GM12878 (cell line): ENCODE measurements around the gene OAS1. TPM values are rescaled to one million over a fixed set of nuclear protein-coding genes. Genes with fewer than 3 reads are reported as not detected.

Experiments used
- CHD4 ChIP-seq: fragments of 200-600 bp; sonication (generic); IDR thresholded peaks from 2 replicates; pipeline ENCODE4 v1.6.1; 2016; ENCODE audit warnings: mild to moderate bottlenecking
- EGR1 ChIP-seq, 2 experiments: IDR thresholded peaks; 1 replicate in 1 of 2; 2 replicates in 1 of 2; pipeline ENCODE4 v1.6.1; 2011 to 2012; ENCODE audit warnings: low read depth in 2 of 2, low read length in 2 of 2, borderline replicate concordance in 1 of 2, mild to moderate bottlenecking in 1 of 2, moderate library complexity in 1 of 2
- ETV6 ChIP-seq, 2 experiments: fragments of 450-650 bp in 1 of 2; IDR thresholded peaks in 1 of 2; conservative IDR thresholded peaks in 1 of 2; 2 replicates each; pipeline ENCODE4 v1.6.1; 2014; ENCODE audit warnings: antibody characterized with exemption in 1 of 2, borderline replicate concordance in 1 of 2, low read depth in 1 of 2, mild to moderate bottlenecking in 1 of 2, moderate library complexity in 1 of 2
- HDAC2 ChIP-seq: fragments of 200-600 bp; sonication (generic); IDR thresholded peaks from 2 replicates; pipeline ENCODE4 v1.6.1; 2017
- MXI1 ChIP-seq: fragments of 150-350 bp; IDR thresholded peaks from 2 replicates; pipeline ENCODE4 v1.6.1; 2011; ENCODE audit warnings: low read depth, mild to moderate bottlenecking, inconsistent platforms, low read length, improper control_type of control experiment
- NRF1 ChIP-seq: conservative IDR thresholded peaks from 2 replicates; pipeline ENCODE4 v1.6.1; 2011; ENCODE audit warnings: mild to moderate bottlenecking, low read depth, low read length, improper control_type of control experiment
- RAD21 ChIP-seq: IDR thresholded peaks from 2 replicates; pipeline ENCODE4 v1.6.1; 2011; ENCODE audit warnings: mild to moderate bottlenecking, low read depth, low read length, moderate library complexity; ENCODE audit not compliant: insufficient read depth
- RFX5 ChIP-seq: IDR thresholded peaks from 2 replicates; pipeline ENCODE4 v1.6.1; 2011; ENCODE audit warnings: low read depth, low read length, improper control_type of control experiment
- TCF12 ChIP-seq: IDR thresholded peaks from 2 replicates; pipeline ENCODE4 v1.6.1; 2011; ENCODE audit warnings: low read depth, mild to moderate bottlenecking, low read length
- WRNIP1 ChIP-seq: IDR thresholded peaks from 2 replicates; pipeline ENCODE4 v1.6.1; 2011; ENCODE audit warnings: low read depth, low read length, improper control_type of control experiment, borderline replicate concordance
- ZNF622 ChIP-seq: fragments of 450-650 bp; IDR thresholded peaks from 2 replicates; pipeline ENCODE4 v1.6.1; 2017; ENCODE audit warnings: mild to moderate bottlenecking, inconsistent platforms
- polyA plus RNA-seq, 11 experiments: library from polyadenylated mRNA; depleted of rRNA in 4 of 11; unstranded in 6 of 11; stranded (reverse) in 5 of 11; fragments of >200 nt; fragmentation: Nextera tagmentation in 4 of 11; fragmentation: Illumina TruSeq in 1 of 11; extraction: Ambion mirVana in 4 of 11; extraction: Trizol in 1 of 11; gene quantifications; 1 replicate in 1 of 11; 2 replicates in 10 of 11; pipeline versions ENCODE4 v1.2.1 to v1.2.3, GENCODE V29; 2011 to 2016; ENCODE audit warnings: inconsistent platforms in 2 of 11, missing spikeins in 2 of 11, low read depth in 1 of 11
- total RNA-seq, 4 experiments: library from RNA; depleted of rRNA in 3 of 4; stranded (reverse); fragments of >200 nt in 3 of 4; fragmentation: Illumina TruSeq in 1 of 4; extraction: Trizol in 1 of 4; gene quantifications; 2 replicates each; pipeline versions ENCODE4 v1.2.1 to v1.2.3, GENCODE V29; 2013 to 2021
- TF ChIP-seq, protein P1 (sequence below): fragments of 450-650 bp; IDR thresholded peaks from 2 replicates; pipeline ENCODE4 v1.6.1; 2017; ENCODE audit warnings: mild to moderate bottlenecking, low read depth, inconsistent platforms; ENCODE audit not compliant: poor library complexity, severe bottlenecking
- TF ChIP-seq, protein P2 (sequence below): fragments of 450-650 bp; IDR thresholded peaks from 2 replicates; pipeline ENCODE4 v1.6.1; 2017; ENCODE audit warnings: mild to moderate bottlenecking, moderate library complexity
- TF ChIP-seq, protein P3 (sequence below): fragments of 450-650 bp; IDR thresholded peaks from 2 replicates; pipeline ENCODE4 v1.6.1; 2016; ENCODE audit warnings: mild to moderate bottlenecking
- TF ChIP-seq, protein P4 (sequence below): fragments of 450-650 bp; IDR thresholded peaks from 2 replicates; pipeline ENCODE4 v1.6.1; 2018; ENCODE audit warnings: borderline replicate concordance, mild to moderate bottlenecking; ENCODE audit not compliant: partially characterized antibody
- TF ChIP-seq, protein P5 (sequence below): IDR thresholded peaks from 2 replicates; pipeline ENCODE4 v1.6.1; 2012; ENCODE audit warnings: low read depth, low read length, improper control_type of control experiment
- TF ChIP-seq, protein P6 (sequence below): fragments of 450-650 bp; IDR thresholded peaks from 2 replicates; pipeline ENCODE4 v1.6.1; 2016; ENCODE audit warnings: mild to moderate bottlenecking

Gene OAS1
- total and polyA plus RNA-seq, 10 of the 15 experiments (the other 5 are each of a cell fraction or from before 2014, with no cell fraction given) = 44.7 to 287 (median 64.3) TPM

DNA sequence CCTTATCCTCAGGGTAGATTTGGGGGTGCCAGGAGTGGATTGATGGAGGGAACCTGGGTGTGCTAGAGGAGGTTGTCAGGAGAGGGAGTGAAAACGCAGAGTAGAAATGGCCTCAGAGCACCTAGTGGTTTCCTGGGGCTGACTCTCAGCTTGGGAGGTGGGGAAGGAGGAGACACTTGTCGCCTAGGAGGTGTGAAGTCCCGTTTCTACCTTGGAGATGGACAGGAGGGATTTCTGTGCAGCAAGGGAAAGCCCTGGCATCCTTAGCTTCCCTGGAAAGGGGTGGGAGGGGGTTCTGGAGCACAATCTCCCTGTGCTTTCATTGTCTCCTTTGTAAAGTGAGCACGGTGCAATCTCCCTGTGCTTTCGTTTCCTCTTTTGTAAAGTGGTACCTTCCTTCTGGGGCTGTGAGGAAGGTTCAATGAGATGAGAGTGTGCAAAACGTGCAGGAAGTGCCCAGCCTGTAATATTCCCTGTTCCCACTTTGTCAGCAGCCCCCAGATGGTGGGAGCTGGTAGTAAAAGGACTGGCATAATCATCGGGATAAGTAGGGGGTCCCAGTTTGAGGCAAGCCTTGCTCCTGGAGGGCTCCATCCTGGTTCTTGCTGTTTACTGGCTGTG, 33.1 kb downstream of the OAS1 start (continued):
- TF ChIP-seq, protein P1, sequence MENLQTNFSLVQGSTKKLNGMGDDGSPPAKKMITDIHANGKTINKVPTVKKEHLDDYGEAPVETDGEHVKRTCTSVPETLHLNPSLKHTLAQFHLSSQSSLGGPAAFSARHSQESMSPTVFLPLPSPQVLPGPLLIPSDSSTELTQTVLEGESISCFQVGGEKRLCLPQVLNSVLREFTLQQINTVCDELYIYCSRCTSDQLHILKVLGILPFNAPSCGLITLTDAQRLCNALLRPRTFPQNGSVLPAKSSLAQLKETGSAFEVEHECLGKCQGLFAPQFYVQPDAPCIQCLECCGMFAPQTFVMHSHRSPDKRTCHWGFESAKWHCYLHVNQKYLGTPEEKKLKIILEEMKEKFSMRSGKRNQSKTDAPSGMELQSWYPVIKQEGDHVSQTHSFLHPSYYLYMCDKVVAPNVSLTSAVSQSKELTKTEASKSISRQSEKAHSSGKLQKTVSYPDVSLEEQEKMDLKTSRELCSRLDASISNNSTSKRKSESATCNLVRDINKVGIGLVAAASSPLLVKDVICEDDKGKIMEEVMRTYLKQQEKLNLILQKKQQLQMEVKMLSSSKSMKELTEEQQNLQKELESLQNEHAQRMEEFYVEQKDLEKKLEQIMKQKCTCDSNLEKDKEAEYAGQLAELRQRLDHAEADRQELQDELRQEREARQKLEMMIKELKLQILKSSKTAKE = no peak
- no peak for TF ChIP-seq MXI1
- TF ChIP-seq, protein P2, sequence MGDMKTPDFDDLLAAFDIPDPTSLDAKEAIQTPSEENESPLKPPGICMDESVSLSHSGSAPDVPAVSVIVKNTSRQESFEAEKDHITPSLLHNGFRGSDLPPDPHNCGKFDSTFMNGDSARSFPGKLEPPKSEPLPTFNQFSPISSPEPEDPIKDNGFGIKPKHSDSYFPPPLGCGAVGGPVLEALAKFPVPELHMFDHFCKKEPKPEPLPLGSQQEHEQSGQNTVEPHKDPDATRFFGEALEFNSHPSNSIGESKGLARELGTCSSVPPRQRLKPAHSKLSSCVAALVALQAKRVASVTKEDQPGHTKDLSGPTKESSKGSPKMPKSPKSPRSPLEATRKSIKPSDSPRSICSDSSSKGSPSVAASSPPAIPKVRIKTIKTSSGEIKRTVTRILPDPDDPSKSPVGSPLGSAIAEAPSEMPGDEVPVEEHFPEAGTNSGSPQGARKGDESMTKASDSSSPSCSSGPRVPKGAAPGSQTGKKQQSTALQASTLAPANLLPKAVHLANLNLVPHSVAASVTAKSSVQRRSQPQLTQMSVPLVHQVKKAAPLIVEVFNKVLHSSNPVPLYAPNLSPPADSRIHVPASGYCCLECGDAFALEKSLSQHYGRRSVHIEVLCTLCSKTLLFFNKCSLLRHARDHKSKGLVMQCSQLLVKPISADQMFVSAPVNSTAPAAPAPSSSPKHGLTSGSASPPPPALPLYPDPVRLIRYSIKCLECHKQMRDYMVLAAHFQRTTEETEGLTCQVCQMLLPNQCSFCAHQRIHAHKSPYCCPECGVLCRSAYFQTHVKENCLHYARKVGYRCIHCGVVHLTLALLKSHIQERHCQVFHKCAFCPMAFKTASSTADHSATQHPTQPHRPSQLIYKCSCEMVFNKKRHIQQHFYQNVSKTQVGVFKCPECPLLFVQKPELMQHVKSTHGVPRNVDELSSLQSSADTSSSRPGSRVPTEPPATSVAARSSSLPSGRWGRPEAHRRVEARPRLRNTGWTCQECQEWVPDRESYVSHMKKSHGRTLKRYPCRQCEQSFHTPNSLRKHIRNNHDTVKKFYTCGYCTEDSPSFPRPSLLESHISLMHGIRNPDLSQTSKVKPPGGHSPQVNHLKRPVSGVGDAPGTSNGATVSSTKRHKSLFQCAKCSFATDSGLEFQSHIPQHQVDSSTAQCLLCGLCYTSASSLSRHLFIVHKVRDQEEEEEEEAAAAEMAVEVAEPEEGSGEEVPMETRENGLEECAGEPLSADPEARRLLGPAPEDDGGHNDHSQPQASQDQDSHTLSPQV = no peak
- TF ChIP-seq, protein P3, sequence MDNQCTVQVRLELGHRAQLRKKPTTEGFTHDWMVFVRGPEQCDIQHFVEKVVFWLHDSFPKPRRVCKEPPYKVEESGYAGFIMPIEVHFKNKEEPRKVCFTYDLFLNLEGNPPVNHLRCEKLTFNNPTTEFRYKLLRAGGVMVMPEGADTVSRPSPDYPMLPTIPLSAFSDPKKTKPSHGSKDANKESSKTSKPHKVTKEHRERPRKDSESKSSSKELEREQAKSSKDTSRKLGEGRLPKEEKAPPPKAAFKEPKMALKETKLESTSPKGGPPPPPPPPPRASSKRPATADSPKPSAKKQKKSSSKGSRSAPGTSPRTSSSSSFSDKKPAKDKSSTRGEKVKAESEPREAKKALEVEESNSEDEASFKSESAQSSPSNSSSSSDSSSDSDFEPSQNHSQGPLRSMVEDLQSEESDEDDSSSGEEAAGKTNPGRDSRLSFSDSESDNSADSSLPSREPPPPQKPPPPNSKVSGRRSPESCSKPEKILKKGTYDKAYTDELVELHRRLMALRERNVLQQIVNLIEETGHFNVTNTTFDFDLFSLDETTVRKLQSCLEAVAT = no peak
- no peak for TF ChIP-seq ZNF622
- no peak for TF ChIP-seq RAD21
- TF ChIP-seq, protein P4, sequence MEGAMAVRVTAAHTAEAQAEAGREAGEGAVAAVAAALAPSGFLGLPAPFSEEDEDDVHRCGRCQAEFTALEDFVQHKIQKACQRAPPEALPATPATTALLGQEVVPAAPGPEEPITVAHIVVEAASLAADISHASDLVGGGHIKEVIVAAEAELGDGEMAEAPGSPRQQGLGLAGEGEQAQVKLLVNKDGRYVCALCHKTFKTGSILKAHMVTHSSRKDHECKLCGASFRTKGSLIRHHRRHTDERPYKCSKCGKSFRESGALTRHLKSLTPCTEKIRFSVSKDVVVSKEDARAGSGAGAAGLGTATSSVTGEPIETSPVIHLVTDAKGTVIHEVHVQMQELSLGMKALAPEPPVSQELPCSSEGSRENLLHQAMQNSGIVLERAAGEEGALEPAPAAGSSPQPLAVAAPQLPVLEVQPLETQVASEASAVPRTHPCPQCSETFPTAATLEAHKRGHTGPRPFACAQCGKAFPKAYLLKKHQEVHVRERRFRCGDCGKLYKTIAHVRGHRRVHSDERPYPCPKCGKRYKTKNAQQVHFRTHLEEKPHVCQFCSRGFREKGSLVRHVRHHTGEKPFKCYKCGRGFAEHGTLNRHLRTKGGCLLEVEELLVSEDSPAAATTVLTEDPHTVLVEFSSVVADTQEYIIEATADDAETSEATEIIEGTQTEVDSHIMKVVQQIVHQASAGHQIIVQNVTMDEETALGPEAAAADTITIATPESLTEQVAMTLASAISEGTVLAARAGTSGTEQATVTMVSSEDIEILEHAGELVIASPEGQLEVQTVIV = no peak
- no peak for TF ChIP-seq NRF1
- TF ChIP-seq CHD4 = no peak
- TF ChIP-seq HDAC2 = no peak
- no peak for TF ChIP-seq TCF12
- TF ChIP-seq, protein P5, sequence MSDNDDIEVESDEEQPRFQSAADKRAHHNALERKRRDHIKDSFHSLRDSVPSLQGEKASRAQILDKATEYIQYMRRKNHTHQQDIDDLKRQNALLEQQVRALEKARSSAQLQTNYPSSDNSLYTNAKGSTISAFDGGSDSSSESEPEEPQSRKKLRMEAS = 0 out of 2 replicates have a peak, but pooled peaks have one; percentile 50
- TF ChIP-seq, protein P6, sequence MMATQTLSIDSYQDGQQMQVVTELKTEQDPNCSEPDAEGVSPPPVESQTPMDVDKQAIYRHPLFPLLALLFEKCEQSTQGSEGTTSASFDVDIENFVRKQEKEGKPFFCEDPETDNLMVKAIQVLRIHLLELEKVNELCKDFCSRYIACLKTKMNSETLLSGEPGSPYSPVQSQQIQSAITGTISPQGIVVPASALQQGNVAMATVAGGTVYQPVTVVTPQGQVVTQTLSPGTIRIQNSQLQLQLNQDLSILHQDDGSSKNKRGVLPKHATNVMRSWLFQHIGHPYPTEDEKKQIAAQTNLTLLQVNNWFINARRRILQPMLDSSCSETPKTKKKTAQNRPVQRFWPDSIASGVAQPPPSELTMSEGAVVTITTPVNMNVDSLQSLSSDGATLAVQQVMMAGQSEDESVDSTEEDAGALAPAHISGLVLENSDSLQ = no peak
- TF ChIP-seq RFX5 = 0 out of 2 replicates have a peak, but pooled peaks have one; percentile 28
- TF ChIP-seq EGR1 (IDR thresholded peaks at IDR 0.05; ENCODE audit: borderline replicate concordance in 1 of 2, low read depth in 2 of 2, low read length in 2 of 2) = no peak
- TF ChIP-seq WRNIP1 = peak; percentile 92; the same call in 1 of the 2 replicates
- peak in 1 of 2 experiments; percentile 84; a peak in 2 of 4 replicates for TF ChIP-seq ETV6 (conservative IDR thresholded peaks at IDR 0.05 in 1 of 2, IDR thresholded peaks at IDR 0.05 in 1 of 2; ENCODE audit: borderline replicate concordance in 1 of 2, low read depth in 1 of 2)
